ENCODE measurements around the gene MYO9B.
"Not testable (repeated sequence)": the region's sequence is repeated elsewhere in the genome, so short reads cannot be mapped to it uniquely, and the experiment has no call there.

MYO9B gene

GRCh38 chr19:17156947-17157302 lies 81.3 kb downstream of the MYO9B start:
- peaks cover 68% of the 10 kb centered on the region for H3K36me3 ChIP-seq (ENCODE audit: control insufficient read depth, insufficient read depth, low read length)

GRCh38 chr19:17158584-17158983 lies 83.0 kb downstream of the MYO9B start:
- no peaks in the 10 kb centered on the region for H3K27me3 ChIP-seq (replicated peaks; ENCODE audit: control insufficient read depth, insufficient read depth, low read length, poor library complexity, severe bottlenecking)
- no peak overlapping the region for H3K27ac ChIP-seq (ENCODE audit: insufficient read depth, low read length, poor library complexity, severe bottlenecking)
- no peak overlapping the region for H3K4me3 ChIP-seq (ENCODE audit: insufficient read depth, low read depth, low read length, poor library complexity, severe bottlenecking)
- no peaks in the 10 kb centered on the region for H3K9me3 ChIP-seq (ENCODE audit: control insufficient read depth, low read length)
- no peak for DNase-seq
- H3K36me3 ChIP-seq (ENCODE audit: control insufficient read depth, insufficient read depth, low read length), result peaks cover 75% of the 10 kb centered on the region
- H3K4me1 ChIP-seq (ENCODE audit: control insufficient read depth, insufficient read depth, low read length, poor library complexity, severe bottlenecking), result no peaks in the 10 kb centered on the region

More at GRCh38 chr19:17156947-17157302, 81.3 kb downstream of the MYO9B start:
- H3K4me1 ChIP-seq (ENCODE audit: control insufficient read depth, insufficient read depth, low read length, poor library complexity, severe bottlenecking), result no peaks in the 10 kb centered on the region
- no peaks in the 10 kb centered on the region for H3K27me3 ChIP-seq (replicated peaks; ENCODE audit: control insufficient read depth, insufficient read depth, low read length, poor library complexity, severe bottlenecking)
- DNase-seq, result no peak
- H3K9me3 ChIP-seq (ENCODE audit: control insufficient read depth, low read length), result no peaks in the 10 kb centered on the region
- H3K27ac ChIP-seq (ENCODE audit: insufficient read depth, low read length, poor library complexity, severe bottlenecking), result no peak overlapping the region
- no peak overlapping the region for H3K4me3 ChIP-seq (ENCODE audit: insufficient read depth, low read depth, low read length, poor library complexity, severe bottlenecking)

- no peaks in the 10 kb centered on the region for H3K27me3 ChIP-seq (replicated peaks; ENCODE audit: control insufficient read depth, insufficient read depth, low read length, poor library complexity, severe bottlenecking)
- H3K4me1 ChIP-seq (ENCODE audit: control insufficient read depth, insufficient read depth, low read length, poor library complexity, severe bottlenecking), result no peaks in the 10 kb centered on the region
- no peak overlapping the region for H3K4me3 ChIP-seq (ENCODE audit: insufficient read depth, low read depth, low read length, poor library complexity, severe bottlenecking)
- H3K36me3 ChIP-seq (ENCODE audit: control insufficient read depth, insufficient read depth, low read length), result peaks cover 74% of the 10 kb centered on the region
- no peak overlapping the region for H3K27ac ChIP-seq (ENCODE audit: insufficient read depth, low read length, poor library complexity, severe bottlenecking)
- no peaks in the 10 kb centered on the region for H3K9me3 ChIP-seq (ENCODE audit: control insufficient read depth, low read length)
- no peak for DNase-seq
These were observed 84.2 kb downstream of the MYO9B start for GRCh38 chr19:17159466-17160393.

GRCh38 chr19:17160908-17161307 lies 85.3 kb downstream of the MYO9B start:
- DNase-seq, result no peak
- no peaks in the 10 kb centered on the region for H3K4me1 ChIP-seq (ENCODE audit: control insufficient read depth, insufficient read depth, low read length, poor library complexity, severe bottlenecking)

GRCh38 chr19:17162131-17162530 lies 86.6 kb downstream of the MYO9B start:
- not testable (repeated sequence) for H3K27me3 ChIP-seq (replicated peaks; ENCODE audit: control insufficient read depth, insufficient read depth, low read length, poor library complexity, severe bottlenecking); H3K4me1 ChIP-seq (ENCODE audit: control insufficient read depth, insufficient read depth, low read length, poor library complexity, severe bottlenecking); H3K27ac ChIP-seq (ENCODE audit: insufficient read depth, low read length, poor library complexity, severe bottlenecking); H3K4me3 ChIP-seq (ENCODE audit: insufficient read depth, low read depth, low read length, poor library complexity, severe bottlenecking); H3K9me3 ChIP-seq (ENCODE audit: control insufficient read depth, low read length); DNase-seq
- peaks cover 68% of the 10 kb centered on the region for H3K36me3 ChIP-seq (ENCODE audit: control insufficient read depth, insufficient read depth, low read length)

More at GRCh38 chr19:17160908-17161307, 85.3 kb downstream of the MYO9B start:
- Histone ChIP-seq H3K9me3 (ENCODE audit: control insufficient read depth, low read length) (no peaks in the 10 kb centered on the region), H3K36me3 (ENCODE audit: control insufficient read depth, insufficient read depth, low read length) (peaks cover 76% of the 10 kb centered on the region), H3K4me3 (ENCODE audit: insufficient read depth, low read depth, low read length, poor library complexity, severe bottlenecking) (no peak overlapping the region), H3K27me3 (replicated peaks; ENCODE audit: control insufficient read depth, insufficient read depth, low read length, poor library complexity, severe bottlenecking) (no peaks in the 10 kb centered on the region), H3K27ac (ENCODE audit: insufficient read depth, low read length, poor library complexity, severe bottlenecking) (no peak overlapping the region)

GRCh38 chr19:17162580-17162979 lies 87.0 kb downstream of the MYO9B start:
- Histone ChIP-seq H3K36me3 (ENCODE audit: control insufficient read depth, insufficient read depth, low read length) (peaks cover 67% of the 10 kb centered on the region), H3K27ac (ENCODE audit: insufficient read depth, low read length, poor library complexity, severe bottlenecking) (no peak overlapping the region), H3K4me3 (ENCODE audit: insufficient read depth, low read depth, low read length, poor library complexity, severe bottlenecking) (no peak overlapping the region), H3K4me1 (ENCODE audit: control insufficient read depth, insufficient read depth, low read length, poor library complexity, severe bottlenecking) (no peaks in the 10 kb centered on the region), H3K9me3 (ENCODE audit: control insufficient read depth, low read length) (no peaks in the 10 kb centered on the region), H3K27me3 (replicated peaks; ENCODE audit: control insufficient read depth, insufficient read depth, low read length, poor library complexity, severe bottlenecking) (no peaks in the 10 kb centered on the region)
- DNase-seq, result no peak

- Histone ChIP-seq H3K4me1 (ENCODE audit: control insufficient read depth, insufficient read depth, low read length, poor library complexity, severe bottlenecking) (no peaks in the 10 kb centered on the region), H3K9me3 (ENCODE audit: control insufficient read depth, low read length) (no peaks in the 10 kb centered on the region), H3K27me3 (replicated peaks; ENCODE audit: control insufficient read depth, insufficient read depth, low read length, poor library complexity, severe bottlenecking) (no peaks in the 10 kb centered on the region), H3K27ac (ENCODE audit: insufficient read depth, low read length, poor library complexity, severe bottlenecking) (no peak overlapping the region), H3K36me3 (ENCODE audit: control insufficient read depth, insufficient read depth, low read length) (peaks cover 72% of the 10 kb centered on the region), H3K4me3 (ENCODE audit: insufficient read depth, low read depth, low read length, poor library complexity, severe bottlenecking) (no peak overlapping the region)
- DNase-seq, result no peak
These were observed 88.1 kb downstream of the MYO9B start for GRCh38 chr19:17163652-17164051.

- Histone ChIP-seq H3K36me3 (ENCODE audit: control insufficient read depth, insufficient read depth, low read length) (peaks cover 68% of the 10 kb centered on the region), H3K27ac (ENCODE audit: insufficient read depth, low read length, poor library complexity, severe bottlenecking) (no peak overlapping the region), H3K4me3 (ENCODE audit: insufficient read depth, low read depth, low read length, poor library complexity, severe bottlenecking) (no peak overlapping the region), H3K9me3 (ENCODE audit: control insufficient read depth, low read length) (no peaks in the 10 kb centered on the region), H3K4me1 (ENCODE audit: control insufficient read depth, insufficient read depth, low read length, poor library complexity, severe bottlenecking) (no peaks in the 10 kb centered on the region), H3K27me3 (replicated peaks; ENCODE audit: control insufficient read depth, insufficient read depth, low read length, poor library complexity, severe bottlenecking) (no peaks in the 10 kb centered on the region)
- no peak for DNase-seq
These were observed 89.1 kb downstream of the MYO9B start for GRCh38 chr19:17164639-17165038.

- DNase-seq, result no peak
- Histone ChIP-seq H3K36me3 (ENCODE audit: control insufficient read depth, insufficient read depth, low read length) (peaks cover 66% of the 10 kb centered on the region), H3K27me3 (replicated peaks; ENCODE audit: control insufficient read depth, insufficient read depth, low read length, poor library complexity, severe bottlenecking) (no peaks in the 10 kb centered on the region), H3K4me1 (ENCODE audit: control insufficient read depth, insufficient read depth, low read length, poor library complexity, severe bottlenecking) (no peaks in the 10 kb centered on the region), H3K9me3 (ENCODE audit: control insufficient read depth, low read length) (no peaks in the 10 kb centered on the region), H3K27ac (ENCODE audit: insufficient read depth, low read length, poor library complexity, severe bottlenecking) (no peak overlapping the region), H3K4me3 (ENCODE audit: insufficient read depth, low read depth, low read length, poor library complexity, severe bottlenecking) (no peak overlapping the region)
These were observed 90.1 kb downstream of the MYO9B start for GRCh38 chr19:17165715-17166114.

- H3K27me3 ChIP-seq (replicated peaks; ENCODE audit: control insufficient read depth, insufficient read depth, low read length, poor library complexity, severe bottlenecking), result no peaks in the 10 kb centered on the region
- peaks cover 65% of the 10 kb centered on the region for H3K36me3 ChIP-seq (ENCODE audit: control insufficient read depth, insufficient read depth, low read length)
- H3K9me3 ChIP-seq (ENCODE audit: control insufficient read depth, low read length), result no peaks in the 10 kb centered on the region
- no peak overlapping the region for H3K4me3 ChIP-seq (ENCODE audit: insufficient read depth, low read depth, low read length, poor library complexity, severe bottlenecking)
- H3K4me1 ChIP-seq (ENCODE audit: control insufficient read depth, insufficient read depth, low read length, poor library complexity, severe bottlenecking), result no peaks in the 10 kb centered on the region
- no peak for DNase-seq
- H3K27ac ChIP-seq (ENCODE audit: insufficient read depth, low read length, poor library complexity, severe bottlenecking), result peak overlapping the region; percentile 7
These were observed 95.1 kb downstream of the MYO9B start for GRCh38 chr19:17170538-17171297.

Data from effector memory CD4-positive, alpha-beta T cell (primary cell).